NB4 (cell line): ENCODE data around the gene FMN1.

ENCODE experiments used
- DNase-seq: peaks from one replicate; pipeline ENCODE4 v3.0.0; 2010; ENCODE audit warnings: low read depth
- H3K4me3 ChIP-seq: one replicate; pipeline ENCODE4 v1.5.1; 2011; ENCODE audit warnings: mild to moderate bottlenecking, low read depth, low read length, moderate library complexity
- MAX ChIP-seq: IDR thresholded peaks from 2 replicates; pipeline ENCODE4 v1.6.1; 2011; ENCODE audit warnings: low read depth, low read length
- MYC ChIP-seq: IDR thresholded peaks from 2 replicates; pipeline ENCODE4 v1.6.1; 2011; ENCODE audit warnings: low read depth, low read length
- POLR2A ChIP-seq: IDR thresholded peaks from 2 replicates; pipeline ENCODE4 v1.6.1; 2011; ENCODE audit warnings: mild to moderate bottlenecking; ENCODE audit not compliant: insufficient read length; ENCODE audit errors: extremely low read depth
- TF ChIP-seq, protein P1 (sequence below): IDR thresholded peaks from one replicate; pipeline ENCODE4 v1.5.1; 2012; ENCODE audit warnings: low read depth, low read length

FMN1 gene

GRCh38 chr15:32834156-32834555 is 360.4 kb downstream of the FMN1 start:
- TF ChIP-seq, protein P1, sequence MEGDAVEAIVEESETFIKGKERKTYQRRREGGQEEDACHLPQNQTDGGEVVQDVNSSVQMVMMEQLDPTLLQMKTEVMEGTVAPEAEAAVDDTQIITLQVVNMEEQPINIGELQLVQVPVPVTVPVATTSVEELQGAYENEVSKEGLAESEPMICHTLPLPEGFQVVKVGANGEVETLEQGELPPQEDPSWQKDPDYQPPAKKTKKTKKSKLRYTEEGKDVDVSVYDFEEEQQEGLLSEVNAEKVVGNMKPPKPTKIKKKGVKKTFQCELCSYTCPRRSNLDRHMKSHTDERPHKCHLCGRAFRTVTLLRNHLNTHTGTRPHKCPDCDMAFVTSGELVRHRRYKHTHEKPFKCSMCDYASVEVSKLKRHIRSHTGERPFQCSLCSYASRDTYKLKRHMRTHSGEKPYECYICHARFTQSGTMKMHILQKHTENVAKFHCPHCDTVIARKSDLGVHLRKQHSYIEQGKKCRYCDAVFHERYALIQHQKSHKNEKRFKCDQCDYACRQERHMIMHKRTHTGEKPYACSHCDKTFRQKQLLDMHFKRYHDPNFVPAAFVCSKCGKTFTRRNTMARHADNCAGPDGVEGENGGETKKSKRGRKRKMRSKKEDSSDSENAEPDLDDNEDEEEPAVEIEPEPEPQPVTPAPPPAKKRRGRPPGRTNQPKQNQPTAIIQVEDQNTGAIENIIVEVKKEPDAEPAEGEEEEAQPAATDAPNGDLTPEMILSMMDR, result no peak
- TF ChIP-seq POLR2A, result no peak
- no peak for TF ChIP-seq MYC
- no peak for TF ChIP-seq MAX
- peak; percentile 73 for DNase-seq
- H3K4me3 ChIP-seq, result no peak overlapping the region

DNA sequence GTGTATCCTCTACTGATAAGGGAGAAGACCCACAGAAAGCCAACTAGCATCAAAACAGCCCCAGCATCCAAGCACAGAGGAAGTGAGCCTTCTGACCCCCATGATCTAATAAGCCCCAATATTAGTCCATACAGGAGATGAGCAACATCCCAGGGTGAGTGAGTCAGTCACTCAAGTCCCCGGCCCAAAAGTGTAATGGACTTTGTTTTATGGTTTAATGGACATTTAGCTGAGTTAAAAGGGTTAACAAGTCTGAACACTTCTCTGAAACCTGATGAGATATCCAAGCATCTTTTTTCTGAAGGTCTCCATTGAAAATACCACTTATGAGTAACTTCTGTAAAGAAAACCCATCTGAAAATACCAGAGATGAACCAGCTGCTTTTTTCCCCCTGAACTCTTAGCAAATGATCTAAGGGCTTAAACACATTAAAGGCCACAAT is 361.1 kb downstream of the FMN1 start:
- no peak overlapping the region for H3K4me3 ChIP-seq
- TF ChIP-seq MYC (no peak), MAX (no peak), POLR2A (no peak)
- TF ChIP-seq, protein P1, result no peak
- no peak for DNase-seq

DNA sequence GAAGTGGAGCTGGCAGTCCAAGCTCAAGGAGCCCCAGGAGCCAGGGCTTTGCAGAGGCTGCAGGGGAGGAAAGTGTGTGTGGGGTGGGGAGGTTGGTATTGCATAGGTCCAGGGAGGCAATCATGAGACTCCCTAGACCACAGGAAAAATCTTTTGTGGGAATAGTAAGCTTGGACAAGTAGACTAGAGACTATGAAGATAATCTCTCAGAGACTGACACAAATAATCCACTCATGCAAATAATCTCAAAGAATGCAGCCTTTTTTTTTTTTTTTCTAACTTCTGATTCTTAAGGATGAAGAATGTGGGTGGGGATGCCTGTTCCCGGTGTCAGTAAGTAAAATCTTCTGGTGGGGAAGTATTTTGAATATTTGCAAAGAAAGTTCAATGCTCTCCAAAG is 363.0 kb downstream of the FMN1 start:
- TF ChIP-seq POLR2A (no peak), MAX (no peak)
- TF ChIP-seq, protein P1, result no peak
- no peak overlapping the region for H3K4me3 ChIP-seq
- no peak for DNase-seq

- no peak for DNase-seq
- TF ChIP-seq, protein P1, result no peak
- no peak for TF ChIP-seq MAX
- no peak for TF ChIP-seq POLR2A
- TF ChIP-seq MYC, result no peak
- H3K4me3 ChIP-seq, result no peak overlapping the region
These were observed 364.3 kb downstream of the FMN1 start for GRCh38 chr15:32830241-32830640.

DNA sequence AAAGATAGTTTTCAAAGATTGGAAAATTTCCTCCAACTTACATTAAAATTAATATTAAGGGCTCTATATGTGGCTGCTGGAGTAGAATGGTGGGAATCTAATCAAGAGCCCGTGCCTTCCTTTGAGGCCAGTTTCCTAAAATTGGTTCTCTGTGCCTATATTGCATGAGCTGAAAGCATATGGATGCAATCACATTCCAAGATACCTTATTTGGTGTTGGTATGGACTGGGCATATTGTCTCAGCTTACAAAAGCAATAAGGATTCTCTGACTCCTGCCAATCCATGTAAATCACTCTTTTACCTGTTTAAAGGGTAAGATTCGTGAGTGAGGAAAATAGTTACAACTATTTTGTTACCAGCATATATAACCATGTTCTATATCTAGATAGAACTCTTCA is 365.1 kb downstream of the FMN1 start:
- no peak overlapping the region for H3K4me3 ChIP-seq
- no peak for DNase-seq
- TF ChIP-seq, protein P1, result no peak
- TF ChIP-seq MYC (no peak), POLR2A (no peak)

GRCh38 chr15:32828507-32829186 is 365.9 kb downstream of the FMN1 start:
- DNase-seq, result no peak
- H3K4me3 ChIP-seq, result no peak overlapping the region
- TF ChIP-seq MYC (no peak), MAX (no peak), POLR2A (no peak)
- TF ChIP-seq, protein P1, result no peak
